GM21619 (cell line): ENCODE measurements around the gene ZMIZ1.

ENCODE experiments used
- ATAC-seq: cut with Tn5 transposase; IDR thresholded peaks from one replicate; pipeline ENCODE4 v1.9.1; 2021; ENCODE audit not compliant: unreplicated experiment

ZMIZ1 gene

GRCh38 chr10:79224992-79225391 lies 156.2 kb downstream of the ZMIZ1 start:
- ATAC-seq: no peak

GRCh38 chr10:79226391-79227245 lies 157.9 kb downstream of the ZMIZ1 start:
- ATAC-seq: no peak

- ATAC-seq: no peak
Observed at GRCh38 chr10:79229071-79229541, 160.3 kb downstream of the ZMIZ1 start.

- no peak for ATAC-seq
Observed at GRCh38 chr10:79229830-79230327, 161.1 kb downstream of the ZMIZ1 start.

- ATAC-seq: no peak
Observed at GRCh38 chr10:79230328-79230830, 161.6 kb downstream of the ZMIZ1 start.

- ATAC-seq: no peak
Observed at GRCh38 chr10:79230850-79231249, 162.1 kb downstream of the ZMIZ1 start.

- ATAC-seq: no peak
Observed at GRCh38 chr10:79231908-79232307, 163.1 kb downstream of the ZMIZ1 start.

GRCh38 chr10:79232864-79233263 lies 164.1 kb downstream of the ZMIZ1 start:
- ATAC-seq: no peak

- ATAC-seq: no peak
Observed at GRCh38 chr10:79234391-79235315, 165.9 kb downstream of the ZMIZ1 start.

- ATAC-seq: no peak
Observed at GRCh38 chr10:79235765-79236432, 167.1 kb downstream of the ZMIZ1 start.

- ATAC-seq: no peak
Observed at GRCh38 chr10:79236433-79236765, 167.6 kb downstream of the ZMIZ1 start.

GRCh38 chr10:79237454-79238157 lies 168.8 kb downstream of the ZMIZ1 start:
- no peak for ATAC-seq

- ATAC-seq: no peak
Observed at GRCh38 chr10:79238158-79238520, 169.4 kb downstream of the ZMIZ1 start.

GRCh38 chr10:79238606-79239005 lies 169.8 kb downstream of the ZMIZ1 start:
- ATAC-seq: no peak

GRCh38 chr10:79239275-79239779 lies 170.6 kb downstream of the ZMIZ1 start:
- ATAC-seq: no peak

- no peak for ATAC-seq
Observed at GRCh38 chr10:79239924-79240581, 171.3 kb downstream of the ZMIZ1 start.

GRCh38 chr10:79241629-79241989 lies 172.8 kb downstream of the ZMIZ1 start:
- ATAC-seq: no peak

GRCh38 chr10:79241990-79242619 lies 173.3 kb downstream of the ZMIZ1 start:
- ATAC-seq: peak; percentile 27

GRCh38 chr10:79242620-79243152 lies 173.9 kb downstream of the ZMIZ1 start:
- peak; percentile 24 for ATAC-seq
